COR-L47 (cell line): ENCODE data around the gene C7orf57.

Experiments
- DNase-seq: peaks from one replicate; lab custom pipeline; 2025; lab: John Stamatoyannopoulos, UW

The C7orf57 gene

DNA sequence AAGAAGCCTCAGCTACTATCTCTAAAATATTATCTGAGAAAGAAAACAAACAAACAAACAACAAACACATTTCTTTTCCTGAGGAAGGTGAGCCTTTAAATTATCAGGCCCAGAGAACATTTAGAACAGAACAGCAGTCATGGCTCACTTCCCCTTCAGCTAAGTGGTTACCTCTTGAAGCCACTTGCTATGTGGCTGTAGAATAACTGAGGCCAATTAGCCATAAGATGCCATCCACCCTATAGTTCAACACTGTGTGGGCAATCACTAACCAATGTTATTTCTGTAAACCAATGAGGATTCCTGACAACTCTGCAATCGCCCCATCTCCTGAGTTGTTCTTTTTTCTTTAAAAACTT lies 50.1 kb downstream of the C7orf57 start:
- DNase-seq: no peak

DNA sequence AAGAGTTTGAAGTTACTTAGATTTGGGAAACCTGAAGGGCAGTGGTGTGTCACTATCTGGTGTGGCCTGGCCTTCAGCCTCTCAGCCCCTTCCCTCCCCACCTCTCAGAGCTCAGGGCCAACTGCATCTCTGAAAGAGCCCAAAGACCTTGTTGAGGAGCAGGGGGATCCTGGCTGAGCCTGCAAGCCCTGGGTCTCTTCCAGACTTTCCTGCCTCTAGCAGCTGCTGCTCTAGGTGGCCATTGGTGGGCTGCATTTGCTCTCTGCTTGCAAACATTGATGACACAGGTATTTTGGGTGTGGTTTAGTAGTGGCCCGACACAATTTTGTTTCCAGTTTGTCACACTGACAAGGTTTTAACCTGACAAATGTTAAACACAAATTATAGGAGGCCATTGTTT lies 50.6 kb downstream of the C7orf57 start:
- no peak for DNase-seq

DNA sequence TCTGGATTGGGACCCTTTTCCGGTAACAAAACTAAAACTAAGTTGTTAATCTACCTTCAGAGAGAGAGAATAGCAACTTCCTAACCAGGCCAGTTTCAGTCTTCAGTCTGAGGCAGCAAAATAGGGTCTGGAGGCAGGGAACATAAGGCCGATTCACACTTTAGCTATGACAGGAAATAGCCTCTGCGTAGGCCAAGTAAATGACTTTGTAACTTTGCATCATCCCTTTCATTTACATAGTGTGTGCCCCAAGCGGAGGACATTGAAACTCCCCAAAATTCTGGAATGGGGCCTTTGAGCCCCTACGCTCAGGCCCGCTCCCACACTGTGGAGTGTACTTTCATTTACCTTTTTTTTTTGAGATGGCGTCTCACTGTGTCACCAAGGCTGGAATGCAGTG lies 52.0 kb downstream of the C7orf57 start:
- DNase-seq: no peak

DNA sequence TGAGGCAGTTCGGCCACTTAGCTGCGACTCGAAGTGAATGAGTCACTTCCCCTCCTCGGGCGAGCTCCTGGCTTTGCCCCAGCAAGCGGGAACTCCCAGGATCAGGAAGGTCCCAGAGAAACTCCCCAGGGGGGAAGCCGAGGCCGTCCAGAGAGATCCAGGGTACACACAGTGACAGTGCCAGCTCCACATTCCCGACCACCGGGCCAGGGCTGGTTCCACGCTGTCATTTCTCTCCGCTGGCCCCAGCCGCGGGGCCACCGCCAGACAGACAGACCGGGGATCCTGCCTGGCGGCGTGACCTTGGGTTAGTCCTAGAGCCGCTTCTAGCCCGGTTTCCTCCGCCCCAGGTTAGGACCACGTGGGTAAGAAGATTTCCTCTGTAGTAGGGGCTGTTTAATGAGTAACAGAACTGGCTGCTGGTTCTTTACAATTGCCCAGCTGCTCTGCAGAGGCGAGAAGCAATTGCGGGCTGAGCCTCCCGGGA lies 53.3 kb downstream of the C7orf57 start:
- peak; percentile 53 for DNase-seq

DNA sequence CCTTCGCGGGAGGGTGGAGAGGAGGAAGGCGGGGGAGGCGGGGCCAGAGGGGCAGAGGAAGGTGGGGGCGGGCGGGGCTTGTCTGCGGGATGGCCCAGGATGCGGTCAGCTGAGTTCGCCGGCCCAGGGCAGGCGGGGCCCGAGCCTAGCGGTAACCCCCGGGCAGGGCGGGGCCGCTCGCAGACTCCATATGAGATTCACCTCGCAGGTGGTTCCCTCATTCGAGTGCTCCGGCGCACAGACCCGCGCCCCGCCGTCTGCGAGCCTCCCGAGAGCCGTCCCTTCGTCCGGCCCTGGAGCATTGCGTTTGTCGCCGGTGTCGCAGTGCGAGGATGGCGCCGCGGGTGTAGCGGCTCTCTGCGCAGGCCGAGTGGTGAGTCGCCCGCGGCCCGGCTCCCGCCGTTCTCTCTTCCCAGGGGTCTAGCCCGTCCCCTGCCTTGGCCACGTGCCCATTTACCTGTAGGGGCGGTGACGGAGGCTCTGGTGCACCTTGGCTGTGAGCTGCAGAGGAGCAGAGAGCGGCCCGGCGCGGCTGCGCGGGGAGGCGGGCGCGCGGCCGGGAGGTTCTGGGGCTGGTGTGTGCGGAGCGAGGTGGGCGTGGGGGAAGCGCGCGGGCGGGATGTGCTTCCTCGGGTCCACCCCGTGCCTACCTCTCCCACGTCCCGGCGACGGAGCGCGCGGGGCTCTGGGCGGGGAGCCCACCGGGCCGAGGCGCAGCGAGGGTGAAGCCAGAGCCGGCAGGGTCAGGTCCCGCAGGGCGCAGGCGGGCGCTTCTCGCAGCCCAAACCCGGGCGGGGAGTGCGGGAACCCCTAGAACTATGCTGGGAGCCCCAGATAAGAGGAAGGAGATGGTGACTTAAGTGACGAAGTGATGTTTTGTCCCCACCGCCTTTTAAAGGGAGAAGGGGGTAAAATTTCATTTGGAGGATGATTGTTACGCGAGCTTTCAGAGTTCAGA lies 54.0 kb downstream of the C7orf57 start, which contains the start of gene UPP1:
UPP1 (plus strand) TSS at position 220 of the 958 bp plus-strand sequence. CDS start 5,519 bp downstream, outside the sequence.
- DNase-seq: peak; percentile 69

DNA sequence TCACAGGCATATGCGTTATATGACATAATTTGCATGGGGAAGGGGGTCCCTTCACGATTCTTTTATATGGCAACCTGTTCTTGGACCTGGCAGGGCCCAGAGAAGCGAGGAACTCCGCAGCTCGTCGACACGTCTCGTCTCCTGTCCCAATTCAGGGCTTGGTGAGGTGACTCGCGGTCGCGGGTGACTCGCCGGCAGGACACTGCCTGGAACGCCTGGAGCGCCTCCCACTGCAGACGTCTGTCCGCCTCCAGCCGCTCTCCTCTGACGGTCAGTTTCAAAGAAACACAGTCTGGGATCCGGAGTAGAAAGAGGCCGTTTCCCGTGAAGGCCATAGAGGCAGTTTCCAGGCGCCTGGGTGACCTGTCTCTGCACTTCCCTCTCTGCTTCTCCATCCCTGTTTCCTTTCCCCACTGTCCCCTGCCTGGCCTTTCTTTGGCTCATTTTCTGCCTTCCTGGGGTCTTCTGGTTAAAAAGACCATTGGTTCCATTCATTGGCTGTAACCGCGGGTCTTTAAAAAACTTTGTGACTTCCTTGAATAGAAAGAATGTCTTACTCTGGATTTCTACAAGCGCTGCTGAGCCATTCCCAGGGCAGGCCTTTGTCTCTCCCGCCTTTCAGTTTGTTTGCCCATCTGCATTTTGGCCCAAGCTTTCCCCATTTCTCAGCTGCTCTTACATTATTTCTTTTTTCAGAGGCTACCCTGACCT lies 54.9 kb downstream of the C7orf57 start:
- no peak for DNase-seq

DNA sequence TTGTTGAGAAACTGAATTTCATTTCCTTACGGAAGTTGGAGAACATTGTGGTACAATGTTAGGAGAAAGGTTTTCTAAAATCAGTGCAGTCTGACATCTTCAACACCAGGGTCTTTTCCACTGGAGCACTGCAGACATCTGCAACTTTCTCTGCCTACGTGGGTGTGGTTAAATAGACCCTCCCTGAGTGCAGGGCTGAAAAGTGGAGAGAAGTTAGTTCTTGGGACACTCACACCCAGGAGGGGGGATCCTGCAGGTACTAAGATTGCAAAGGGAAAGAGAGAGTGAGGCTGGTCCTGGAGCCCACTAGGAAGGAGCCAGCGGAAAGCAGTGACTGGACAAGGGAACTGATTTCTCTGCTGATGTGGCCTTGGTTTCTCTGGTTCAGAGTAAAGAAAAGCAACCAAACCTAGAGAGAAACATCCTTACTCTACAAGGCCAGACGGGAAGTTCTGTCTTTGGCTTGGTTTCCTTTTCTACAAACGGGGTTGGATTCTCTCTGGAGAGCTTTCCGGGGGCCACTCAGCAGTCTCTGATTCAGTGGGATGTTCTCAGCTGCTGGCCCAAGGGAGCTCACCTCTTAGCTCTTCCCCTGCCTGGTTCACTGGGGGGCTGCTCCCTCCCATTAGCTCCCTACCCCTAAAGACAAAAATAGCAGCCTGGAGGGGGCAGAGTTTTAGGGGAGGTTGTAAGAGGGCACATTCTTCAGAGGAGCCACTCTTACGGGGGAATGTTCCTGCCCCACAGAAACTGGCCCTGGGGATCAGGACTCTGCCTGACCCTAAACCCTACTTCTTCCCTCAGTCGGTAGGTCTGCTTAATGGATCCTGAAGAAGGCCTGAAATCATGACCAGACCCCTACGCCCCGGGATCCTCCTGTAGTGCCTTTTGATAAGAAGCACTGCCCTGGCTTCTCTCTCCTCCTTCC lies 56.4 kb downstream of the C7orf57 start:
- no peak for DNase-seq

DNA sequence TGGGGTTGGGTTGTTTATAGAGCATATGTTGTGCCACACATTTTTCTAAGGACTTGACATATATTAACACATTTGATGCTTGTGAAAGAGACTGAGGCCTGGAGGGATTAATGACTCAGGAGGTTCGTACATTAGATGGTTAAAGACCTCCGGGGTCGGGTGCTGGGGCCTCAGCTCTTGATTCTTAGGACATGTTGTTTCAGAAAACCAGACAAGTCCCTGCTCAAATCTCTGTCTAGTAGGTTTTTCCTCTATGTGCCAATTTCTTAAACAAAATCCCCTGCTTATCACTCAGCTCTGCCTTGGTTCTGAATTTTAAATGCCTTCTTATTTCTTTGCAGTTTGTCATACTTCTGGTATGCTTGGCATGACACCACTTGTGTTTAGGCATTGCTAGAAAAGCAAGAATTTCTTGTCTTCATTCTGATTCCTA lies 59.5 kb downstream of the C7orf57 start:
- no peak for DNase-seq

DNA sequence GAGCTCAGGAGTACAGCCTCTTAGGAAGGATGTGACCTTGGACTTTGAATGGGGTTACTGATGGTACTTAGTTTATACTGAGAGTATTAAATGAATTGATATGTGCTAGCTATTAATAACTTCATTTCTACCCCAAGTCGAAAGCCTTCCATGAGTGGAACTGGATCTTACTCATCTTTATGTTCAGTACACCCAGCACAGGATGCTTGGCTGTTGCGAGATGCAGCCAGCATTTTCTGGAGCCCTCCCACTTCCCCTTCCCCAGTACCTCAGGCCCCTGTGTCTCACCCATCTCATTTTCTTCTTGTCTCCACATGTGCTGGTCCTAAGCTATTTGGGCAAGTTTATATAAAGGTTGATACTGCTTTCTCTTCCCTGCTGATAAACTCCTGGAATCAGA lies 60.9 kb downstream of the C7orf57 start:
- DNase-seq: no peak

DNA sequence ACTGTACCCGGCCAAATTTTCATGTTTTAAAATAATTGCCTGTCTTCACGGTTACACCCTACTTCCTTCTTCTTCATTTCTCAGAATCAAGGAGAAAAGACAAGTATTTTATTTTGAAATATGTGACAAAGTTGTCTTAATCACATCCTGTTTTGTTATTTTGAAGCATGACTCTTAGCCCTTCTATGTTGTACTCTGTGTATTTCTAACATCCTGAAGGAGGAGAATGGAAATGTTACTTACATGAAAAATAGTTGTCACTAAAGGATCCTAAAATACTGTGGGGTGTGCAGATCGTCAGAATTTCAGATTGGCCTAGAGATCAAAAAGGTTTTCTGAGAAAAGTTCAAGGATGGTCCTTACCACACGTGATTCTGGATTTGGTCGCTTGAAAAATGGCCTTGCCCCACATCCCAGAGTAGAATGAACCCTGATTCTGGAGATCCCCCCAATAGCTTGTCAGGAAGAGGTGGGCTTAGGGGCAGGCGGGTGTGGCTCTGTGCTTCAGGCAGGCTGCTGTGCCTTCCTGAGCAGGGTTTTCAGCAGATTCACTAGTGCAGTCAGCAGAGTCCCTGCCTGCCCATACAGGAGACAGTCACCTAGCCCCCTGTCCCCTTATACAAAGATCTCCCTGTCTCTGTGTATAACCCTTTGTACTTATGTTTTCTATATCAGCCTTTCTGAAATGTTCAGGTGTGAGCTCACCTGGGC lies 62.3 kb downstream of the C7orf57 start:
- no peak for DNase-seq

DNA sequence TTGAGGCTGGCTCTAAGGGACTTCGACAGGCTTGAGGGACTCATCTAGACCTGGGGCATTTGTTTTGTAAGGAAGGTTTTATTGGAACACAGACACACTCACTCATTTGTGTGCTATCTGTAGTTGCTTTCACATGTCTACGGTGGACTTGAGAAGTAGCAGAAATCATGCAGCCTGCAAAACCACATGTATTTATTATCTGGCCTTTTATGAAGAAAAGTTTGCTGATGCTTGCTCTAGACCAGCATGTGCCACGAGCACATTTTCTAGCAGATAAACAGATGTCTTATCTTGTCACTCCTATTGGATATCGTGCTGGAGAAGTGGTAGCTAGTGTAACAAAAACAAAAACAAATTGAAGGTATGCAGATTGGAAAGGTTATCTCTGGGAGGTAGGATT lies 63.5 kb downstream of the C7orf57 start:
- no peak for DNase-seq

DNA sequence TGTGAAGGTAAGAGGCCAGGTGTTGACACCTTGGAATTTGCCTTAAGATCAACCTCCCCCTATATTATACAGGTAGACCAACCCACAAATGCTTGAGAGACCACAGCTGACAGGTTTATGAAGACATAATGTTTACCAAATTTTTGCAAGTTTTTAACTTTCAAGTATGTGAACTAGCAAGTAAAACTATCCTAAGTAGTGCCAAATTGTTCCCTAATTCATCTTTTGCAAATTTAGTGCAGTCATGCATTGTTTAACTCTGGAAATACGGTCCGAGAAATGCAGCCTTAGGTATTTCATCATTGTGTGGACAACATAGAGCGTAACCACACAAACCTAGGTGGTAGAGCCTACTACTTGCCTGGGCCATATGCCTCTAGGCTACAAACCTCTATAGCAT lies 64.4 kb downstream of the C7orf57 start:
- DNase-seq: no peak

DNA sequence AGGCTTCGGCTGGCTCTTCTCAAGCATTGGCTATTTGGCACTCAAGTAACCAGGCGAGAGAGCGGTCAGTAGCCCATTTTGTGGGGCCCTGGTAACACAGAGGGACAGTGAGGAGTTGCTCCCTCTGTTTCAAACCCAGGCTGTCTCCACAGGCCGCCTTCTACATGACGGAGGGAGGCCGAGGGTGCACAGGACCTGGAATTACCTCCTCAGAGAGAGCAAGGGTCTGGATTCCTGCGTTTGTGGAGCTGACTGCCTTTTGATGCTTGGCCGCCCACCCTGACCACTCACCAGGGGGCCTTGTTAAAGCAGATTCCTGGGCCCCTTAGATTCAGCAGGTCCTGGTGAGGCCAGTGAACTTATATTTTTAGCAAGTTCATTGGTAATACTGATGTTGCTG lies 66.0 kb downstream of the C7orf57 start:
- DNase-seq: no peak

DNA sequence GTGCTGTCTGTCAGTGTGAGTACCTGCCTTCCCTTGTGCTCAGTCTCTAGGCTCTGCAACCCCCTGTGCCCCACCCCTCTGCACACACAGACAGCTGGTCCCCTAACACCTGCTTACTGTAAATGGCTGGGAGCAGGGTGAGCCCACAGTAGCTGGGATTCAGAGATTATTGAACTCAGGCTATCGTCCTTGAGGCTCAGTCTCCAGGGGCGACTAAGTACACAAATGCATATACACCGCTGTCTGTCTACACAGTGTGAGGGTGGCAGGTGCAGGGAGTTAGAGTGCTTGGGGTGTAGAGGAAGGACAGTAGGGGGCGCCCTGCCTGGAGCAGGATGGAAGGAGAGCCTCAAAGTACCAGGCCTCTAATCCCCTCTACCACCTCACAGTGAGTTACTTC lies 66.6 kb downstream of the C7orf57 start:
- peak; percentile 7 for DNase-seq

DNA sequence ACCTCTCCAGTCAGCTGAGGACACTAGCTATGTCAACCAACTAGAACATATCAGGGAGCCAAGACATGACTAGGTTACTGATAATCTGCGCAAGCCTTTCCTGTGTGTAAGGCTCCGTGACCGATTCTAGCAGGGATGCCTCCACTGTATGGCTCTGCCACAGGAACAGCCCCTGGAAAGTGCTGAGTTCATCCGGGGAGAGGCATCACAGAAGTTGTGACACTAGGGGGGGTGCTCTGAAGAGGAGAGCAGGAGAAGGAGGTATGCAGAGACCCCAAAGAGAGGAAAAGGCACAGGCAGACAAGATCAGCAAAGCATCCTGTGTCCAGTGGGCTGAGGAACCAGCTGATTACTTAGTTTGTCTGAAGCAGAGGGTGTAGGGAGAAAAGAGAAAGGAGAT lies 67.2 kb downstream of the C7orf57 start:
- no peak for DNase-seq

DNA sequence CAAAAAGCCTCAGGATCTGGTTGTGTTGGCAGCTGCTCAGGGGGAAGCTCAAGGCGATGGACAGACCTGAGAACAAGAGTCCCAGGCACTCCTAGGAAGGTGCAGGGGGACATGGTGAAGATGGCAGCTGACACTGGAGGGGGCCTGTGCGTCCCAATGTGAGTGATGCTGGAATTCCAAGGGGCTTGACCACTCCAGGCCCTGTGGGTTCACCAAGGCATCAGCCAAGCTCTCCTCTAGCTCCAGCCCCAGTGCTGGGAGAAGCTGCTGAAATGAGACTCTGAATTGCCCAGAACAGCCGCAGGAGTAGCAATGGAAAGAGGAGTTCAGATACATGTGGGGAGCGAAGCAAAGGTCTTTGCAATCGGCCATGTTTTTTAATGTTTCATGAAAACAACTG lies 69.7 kb downstream of the C7orf57 start:
- no peak for DNase-seq

DNA sequence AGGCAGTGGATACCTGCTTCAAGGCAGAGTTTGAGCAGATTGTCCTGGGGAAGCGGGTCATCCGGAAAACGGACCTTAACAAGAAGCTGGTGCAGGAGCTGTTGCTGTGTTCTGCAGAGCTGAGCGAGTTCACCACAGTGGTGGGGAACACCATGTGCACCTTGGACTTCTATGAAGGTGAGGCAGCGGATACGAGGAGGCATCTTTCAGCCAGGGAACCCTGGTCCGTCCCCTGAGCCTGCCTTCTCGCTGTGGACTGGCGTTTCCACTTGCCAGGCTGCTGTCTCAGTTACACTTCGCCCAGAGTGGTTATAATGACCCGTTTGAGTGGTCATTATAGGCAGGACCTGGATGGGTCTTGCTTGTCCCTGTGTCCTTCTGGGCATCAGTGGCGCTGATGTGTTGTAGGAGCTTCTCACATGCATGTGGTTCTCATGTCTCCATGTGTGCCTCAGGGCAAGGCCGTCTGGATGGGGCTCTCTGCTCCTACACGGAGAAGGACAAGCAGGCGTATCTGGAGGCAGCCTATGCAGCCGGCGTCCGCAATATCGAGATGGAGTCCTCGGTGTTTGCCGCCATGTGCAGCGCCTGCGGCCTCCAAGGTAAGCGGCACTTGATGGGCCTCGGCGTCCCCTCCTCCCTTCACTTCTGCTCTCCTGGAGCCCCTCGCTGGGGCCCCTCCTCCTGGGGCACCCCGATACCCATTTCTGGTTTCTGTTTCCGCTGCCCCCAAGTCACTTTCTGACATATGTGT lies 71.7 kb downstream of the C7orf57 start:
- no peak for DNase-seq

DNA sequence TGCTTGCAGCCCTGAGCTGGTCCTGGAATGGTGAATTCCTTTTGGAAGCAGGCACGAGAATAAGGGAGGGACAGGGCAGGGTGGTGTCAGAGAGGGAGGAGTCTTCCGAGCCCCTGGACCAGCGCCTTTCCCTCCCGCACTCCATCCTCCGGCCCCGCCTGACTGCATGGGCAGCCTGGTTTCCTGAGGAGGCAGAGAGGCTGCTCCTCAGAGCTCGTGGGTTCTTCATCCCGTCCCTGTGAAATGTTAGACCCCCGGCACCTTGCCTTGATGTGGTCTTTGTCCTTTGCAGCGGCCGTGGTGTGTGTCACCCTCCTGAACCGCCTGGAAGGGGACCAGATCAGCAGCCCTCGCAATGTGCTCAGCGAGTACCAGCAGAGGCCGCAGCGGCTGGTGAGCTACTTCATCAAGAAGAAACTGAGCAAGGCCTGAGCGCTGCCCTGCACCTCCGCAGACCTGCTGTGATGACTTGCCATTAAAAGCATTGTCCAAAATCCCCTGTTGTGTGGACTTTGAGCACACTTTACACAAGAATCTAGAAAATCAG lies 72.7 kb downstream of the C7orf57 start:
- DNase-seq: no peak

DNA sequence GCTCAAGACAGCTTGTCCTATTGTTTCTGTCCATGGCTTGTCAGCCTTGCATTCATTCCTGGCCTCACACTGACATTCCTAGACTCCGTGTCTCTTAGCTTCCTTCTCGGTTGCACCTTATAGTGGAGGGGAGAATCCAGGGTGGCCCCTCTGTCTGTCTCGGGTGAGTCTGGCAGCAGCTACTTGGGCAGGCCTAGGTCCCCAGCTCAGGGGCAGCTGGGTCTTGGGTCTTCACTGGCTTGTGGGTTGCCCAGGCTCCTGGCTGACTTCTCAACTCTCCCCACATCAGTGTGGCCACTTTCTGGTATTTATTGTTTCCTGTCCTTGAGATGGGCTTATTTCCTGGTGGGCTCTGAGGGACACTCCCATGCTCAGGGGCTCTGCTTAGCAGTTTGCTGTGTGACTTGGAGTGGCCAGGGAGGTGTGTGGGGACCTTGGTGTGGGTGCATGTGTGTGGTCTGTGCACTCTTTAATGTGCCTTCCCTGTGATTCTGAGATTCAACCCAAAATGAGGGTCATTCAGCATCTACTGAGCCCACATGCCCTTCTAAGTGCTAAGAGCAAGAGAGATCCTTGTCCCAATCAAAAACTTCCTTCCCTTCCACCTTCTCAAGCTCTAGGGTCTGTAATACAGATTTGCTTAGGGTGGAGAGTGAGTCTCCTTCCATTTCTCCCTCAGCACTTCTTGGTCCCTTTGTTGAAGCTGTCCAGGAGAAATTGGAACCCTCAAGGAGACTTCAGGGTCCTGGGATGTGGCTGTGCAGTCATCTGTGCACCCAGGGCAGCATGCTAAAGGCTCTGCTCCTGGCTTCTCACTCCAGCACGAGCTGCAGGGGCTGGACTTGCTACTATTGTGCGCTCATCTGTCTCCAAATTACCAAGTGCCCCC lies 73.9 kb downstream of the C7orf57 start:
- no peak for DNase-seq
